DND-41 (cell line): ENCODE results near the gene DISC1.

Source experiments
- CTCF ChIP-seq: IDR thresholded peaks from 2 replicates; pipeline ENCODE4 v1.5.1; 2012; ENCODE audit warnings: borderline replicate concordance, low read length, moderate library complexity, mild to moderate bottlenecking; ENCODE audit not compliant: poor library complexity, severe bottlenecking; ENCODE audit errors: extremely low read depth
- EZH2 ChIP-seq: IDR thresholded peaks from 3 replicates; pipeline ENCODE4 v1.6.1; 2012; ENCODE audit warnings: borderline replicate concordance, low read depth, mild to moderate bottlenecking, moderate library complexity, low read length, inconsistent platforms; ENCODE audit not compliant: severe bottlenecking

- TF ChIP-seq CTCF (no peak), EZH2 (no peak)
Measured at GRCh38 chr1:231632119-231632518, 5.5 kb downstream of the DISC1 start.
